HepG2 (cell line): ENCODE results near the gene KRTAP10-9. TPM values are rescaled to one million over a fixed set of nuclear protein-coding genes. Genes with fewer than 3 reads are reported as not detected.

Experiments
- ATAC-seq: fragments of 200-7000 bp; cut with Tn5 transposase; 3 replicates; pipeline ENCODE4 v1.9.1; 2020; ENCODE audit warnings: mild to moderate bottlenecking, moderate library complexity
- BruUV-seq: library from RNA; stranded (reverse); fragments of 400-500 nt; replicated peaks from 2 replicates; lab custom pipeline; 2021; lab: Mats Ljungman, UMichigan
- CTCF ChIA-PET: fragments of 300-600 bp; formaldehyde crosslinking; extraction: SDS; loops from one replicate; lab custom pipeline; 2021; ENCODE audit warnings: low total read pairs, inconsistent platforms, low intra/inter-chr PET ratio; lab: Yijun Ruan, JAX
- POLR2A ChIA-PET: fragments of 350-600 bp; sonication (Branson Sonifier 250); formaldehyde crosslinking; loops from one replicate; lab custom pipeline; 2020; ENCODE audit warnings: antibody characterized with exemption, inconsistent platforms; lab: Yijun Ruan, JAX
- DNase-seq: peaks from one replicate; pipeline ENCODE4 v3.0.0-alpha.2; 2015; ENCODE audit warnings: low spot score
- FAIRE-seq: peaks from 3 replicates; lab custom pipeline; 2011; peaks lifted over from hg19 to GRCh38; lab: Jason Lieb, UNC
- H2AFZ ChIP-seq: one replicate; pipeline ENCODE4 v1.6.1; 2011; ENCODE audit warnings: low read length, inconsistent platforms
- H3K27ac ChIP-seq: fragments of 300-600 bp; 3 replicates; pipeline ENCODE4 v1.8.0; 2011; ENCODE audit warnings: mixed run types, mild to moderate bottlenecking, mixed read lengths, low read length, inconsistent platforms; ENCODE audit not compliant: insufficient read depth; ENCODE audit errors: extremely low read length
- H3K27me3 ChIP-seq, 2 experiments: fragments of 200-600 bp in 1 of 2; 2 replicates in 1 of 2; 3 replicates in 1 of 2; pipeline versions ENCODE4 v1.6.0 to v1.8.0; 2011; ENCODE audit warnings: low read length in 2 of 2, mild to moderate bottlenecking in 2 of 2, moderate library complexity in 2 of 2, inconsistent platforms in 1 of 2; ENCODE audit not compliant: insufficient read depth in 2 of 2, control insufficient read depth in 1 of 2
- H3K36me3 ChIP-seq, 2 experiments: fragments of 200-600 bp in 1 of 2; replicated peaks in 1 of 2; 2 replicates in 1 of 2; 3 replicates in 1 of 2; pipeline versions ENCODE4 v1.5.1 to v1.8.0; 2011; ENCODE audit warnings: low read length in 2 of 2, inconsistent platforms in 1 of 2; ENCODE audit not compliant: insufficient read depth in 2 of 2, control insufficient read depth in 1 of 2
- H3K4me1 ChIP-seq: 2 replicates; pipeline ENCODE4 v1.5.1; 2012; ENCODE audit warnings: low read length, inconsistent platforms; ENCODE audit not compliant: insufficient read depth
- H3K4me2 ChIP-seq: 2 replicates; pipeline ENCODE4 v1.6.0; 2011; ENCODE audit warnings: low read depth, low read length, inconsistent platforms
- H3K4me3 ChIP-seq, 3 experiments: fragments of 200-600 bp in 1 of 3; sonication (generic), shearing (Covaris generic) in 1 of 3; replicated peaks in 1 of 3; 2 replicates each; pipeline ENCODE4 v1.5.1; 2011 to 2016; ENCODE audit warnings: low read length in 3 of 3, inconsistent platforms in 2 of 3, low read depth in 2 of 3, mild to moderate bottlenecking in 2 of 3, control low read depth in 1 of 3, mixed read lengths in 1 of 3; ENCODE audit not compliant: insufficient read depth in 1 of 3
- H3K79me2 ChIP-seq: one replicate; pipeline ENCODE4 v1.6.1; 2011; ENCODE audit warnings: low read length, inconsistent platforms; ENCODE audit not compliant: insufficient read depth
- H3K9ac ChIP-seq: 2 replicates; pipeline ENCODE4 v1.6.0; 2011; ENCODE audit warnings: mild to moderate bottlenecking, low read depth, low read length, inconsistent platforms; ENCODE audit not compliant: insufficient read depth
- H3K9me3 ChIP-seq: 2 replicates; pipeline ENCODE4 v1.5.1; 2012; ENCODE audit warnings: mild to moderate bottlenecking, low read length
- H4K20me1 ChIP-seq: 2 replicates; pipeline ENCODE4 v1.6.0; 2011; ENCODE audit warnings: inconsistent platforms, mild to moderate bottlenecking, low read length, moderate library complexity; ENCODE audit not compliant: insufficient read depth
- KMT2A ChIP-seq: sonication (generic); formaldehyde crosslinking; IDR thresholded peaks from 2 replicates; pipeline ENCODE4 v1.4.0; 2020; ENCODE audit warnings: missing genetic modification reagents
- MTA1 ChIP-seq: sonication (generic); formaldehyde crosslinking; IDR thresholded peaks from 2 replicates; pipeline ENCODE4 v1.4.0; 2020; ENCODE audit warnings: missing genetic modification reagents, mild to moderate bottlenecking, borderline replicate concordance
- POGZ ChIP-seq: sonication (generic); formaldehyde crosslinking; IDR thresholded peaks from 2 replicates; pipeline ENCODE4 v1.4.0; 2020; ENCODE audit warnings: mild to moderate bottlenecking, missing genetic modification reagents
- ZFP37 ChIP-seq: sonication (generic); formaldehyde crosslinking; IDR thresholded peaks from 2 replicates; pipeline ENCODE4 v1.4.0; 2020; ENCODE audit warnings: missing genetic modification reagents, borderline replicate concordance
- ZNF652 ChIP-seq: IDR thresholded peaks from 2 replicates; pipeline ENCODE4 v1.6.1; 2016; ENCODE audit warnings: low read depth, borderline replicate concordance
- ZNF839 ChIP-seq: sonication (generic); formaldehyde crosslinking; IDR thresholded peaks from 2 replicates; pipeline ENCODE4 v1.4.0; 2020; ENCODE audit warnings: missing genetic modification reagents, mild to moderate bottlenecking, borderline replicate concordance
- WGBS: methylation state at CpG from one replicate; pipeline ENCODE4 v1.1.6; 2017; ENCODE audit warnings: low lambda C conversion rate; 5-methylcytosine and 5-hydroxymethylcytosine counted together
- in situ Hi-C: cut with HindIII; loops from 2 replicates; pipeline ENCODE4 v1.10.0; 2017; ENCODE audit warnings: low pct_unique_long_range_greater_than_20kb; ENCODE audit not compliant: extremely low pct_ligation_motif_present
- intact Hi-C: fragments of 100-400 bp; cut with micrococcal nuclease; formaldehyde crosslinking; loops from one replicate; pipeline ENCODE4 v1.10.0; 2022; ENCODE audit not compliant: unreplicated experiment
- polyA plus RNA-seq, 8 experiments: library from polyadenylated mRNA; depleted of rRNA in 3 of 8; stranded (reverse) in 7 of 8; unstranded in 1 of 8; fragments of >200 nt; fragmentation: Illumina TruSeq in 4 of 8; extraction: Trizol in 4 of 8; gene quantifications; 2 replicates each; pipeline versions ENCODE4 v1.2.1 to v1.2.3, GENCODE V29; 2011 to 2016; ENCODE audit warnings: low read depth in 4 of 8, missing spikeins in 1 of 8, mixed read lengths in 1 of 8; ENCODE audit not compliant: insufficient read depth in 1 of 8
- total RNA-seq, 5 experiments: library from RNA; depleted of rRNA; stranded (reverse); fragments of >200 nt; fragmentation: Illumina TruSeq; extraction: Trizol; gene quantifications; 2 replicates each; pipeline ENCODE4 v1.2.3, GENCODE V29; 2016; ENCODE audit warnings: low read depth in 1 of 5
- TF ChIP-seq, protein P1 (sequence below): sonication (generic); formaldehyde crosslinking; IDR thresholded peaks from 2 replicates; pipeline ENCODE4 v1.8.0; 2022; ENCODE audit warnings: mild to moderate bottlenecking, missing genetic modification reagents, moderate library complexity

Gene KRTAP10-9
- total and polyA plus RNA-seq, 2 of the 13 experiments (the other 11 are each of a cell fraction or from before 2014, with no cell fraction given), result not detected

DNA sequence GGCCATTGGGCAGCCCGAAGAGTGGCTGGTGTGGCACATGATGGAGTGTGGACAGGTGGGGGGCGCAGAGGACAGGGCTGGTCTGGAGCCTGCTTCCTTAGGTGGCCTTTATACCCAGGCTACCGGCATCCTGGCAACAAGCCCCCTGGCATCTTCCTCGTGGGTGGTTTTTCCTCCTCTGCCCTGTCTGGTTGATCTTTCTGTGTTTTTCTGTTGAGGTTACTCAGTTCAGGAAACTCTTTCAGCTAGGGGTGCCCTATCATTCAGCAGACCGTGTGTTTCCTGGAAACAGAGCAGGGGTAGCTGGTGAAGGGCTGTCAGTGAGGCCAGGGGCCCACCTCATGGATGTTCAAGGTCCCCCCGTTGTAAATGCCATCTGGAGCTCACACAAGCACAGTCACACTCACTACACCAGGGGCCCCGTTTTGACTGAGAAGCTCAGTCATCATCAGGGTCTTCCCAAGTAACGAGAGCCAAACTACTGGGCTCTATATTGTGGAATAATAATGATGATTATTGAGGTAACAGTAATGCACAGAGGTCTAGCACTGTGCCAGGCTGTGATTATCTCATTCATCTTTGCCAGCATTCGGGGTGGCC, 27.8 kb downstream of the KRTAP10-9 start, which contains the start of gene KRTAP12-4:
Gene KRTAP12-4 (minus strand): TSS at position 84 of the 600 bp plus-strand sequence. CDS start 45 bp downstream, at position 39.
- POLR2A ChIA-PET, result no interaction called here
- H3K27ac ChIP-seq, result no peak within 1 kb of the TSS
- no peaks in the 10 kb centered on the region for H3K79me2 ChIP-seq
- peaks cover 4% of the 10 kb centered on the region; the same call in 1 of the 2 replicates for H3K9me3 ChIP-seq
- no peak within 1 kb of the TSS for H3K9ac ChIP-seq
- in situ Hi-C loops, result no loop called here
- 18% methylated on average over 5 of the region's 9 CpGs for WGBS
- no peak within 1 kb of the TSS for H3K4me3 ChIP-seq
- FAIRE-seq (no peak), ATAC-seq (no peak), DNase-seq (no peak)
- H4K20me1 ChIP-seq, result no peaks in the 10 kb centered on the region
- intact Hi-C loops, result no loop called here
- H2AFZ ChIP-seq, result no peak within 1 kb of the TSS
- H3K27me3 ChIP-seq, result peaks cover 3 to 22% of the 10 kb centered on the region in 2 experiments; a peak in 3 of 5 replicates
- H3K4me1 ChIP-seq, result peaks cover 9% of the 10 kb centered on the region; the same call in 1 of the 2 replicates
- no TSS peak for BruUV-seq
- TF ChIP-seq ZNF839 (CRISPR knock-in tag) (no peak), KMT2A (CRISPR knock-in tag) (no peak), ZFP37 (no peak), POGZ (CRISPR knock-in tag) (no peak), MTA1 (no peak)
- TF ChIP-seq, protein P1, sequence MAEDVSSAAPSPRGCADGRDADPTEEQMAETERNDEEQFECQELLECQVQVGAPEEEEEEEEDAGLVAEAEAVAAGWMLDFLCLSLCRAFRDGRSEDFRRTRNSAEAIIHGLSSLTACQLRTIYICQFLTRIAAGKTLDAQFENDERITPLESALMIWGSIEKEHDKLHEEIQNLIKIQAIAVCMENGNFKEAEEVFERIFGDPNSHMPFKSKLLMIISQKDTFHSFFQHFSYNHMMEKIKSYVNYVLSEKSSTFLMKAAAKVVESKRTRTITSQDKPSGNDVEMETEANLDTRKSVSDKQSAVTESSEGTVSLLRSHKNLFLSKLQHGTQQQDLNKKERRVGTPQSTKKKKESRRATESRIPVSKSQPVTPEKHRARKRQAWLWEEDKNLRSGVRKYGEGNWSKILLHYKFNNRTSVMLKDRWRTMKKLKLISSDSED (CRISPR knock-in tag), result no peak
- no peak within 1 kb of the TSS for H3K4me2 ChIP-seq
- CTCF ChIA-PET, result no interaction called here
- H3K36me3 ChIP-seq, result no peaks in the 10 kb centered on the region

DNA sequence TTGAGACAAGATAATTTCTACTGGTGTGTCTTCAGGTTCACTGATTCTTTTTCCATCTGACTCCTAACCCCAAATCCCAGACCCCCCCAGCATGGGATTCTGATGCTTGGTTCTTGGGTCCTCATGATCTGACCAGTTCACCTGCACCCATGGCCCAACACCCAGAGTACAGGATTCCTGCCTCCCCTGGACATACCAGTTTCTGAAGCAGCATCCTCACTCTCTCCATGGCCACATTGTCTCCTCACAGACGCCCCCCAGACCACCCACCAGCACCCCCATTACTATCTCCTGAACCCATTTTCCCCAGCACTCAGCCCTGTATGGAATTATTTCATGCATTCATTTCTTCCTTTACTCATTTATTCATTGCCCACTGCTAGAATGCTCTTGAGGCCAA, 30.0 kb downstream of the KRTAP10-9 start:
- no peak overlapping the region for H2AFZ ChIP-seq
- H3K9me3 ChIP-seq, result peaks cover 4% of the 10 kb centered on the region; the same call in 1 of the 2 replicates
- no peak overlapping the region for H3K27ac ChIP-seq
- no peaks in the 10 kb centered on the region for H4K20me1 ChIP-seq
- ChIA-PET CTCF (no interaction called here), POLR2A (no interaction called here)
- H3K9ac ChIP-seq, result no peak overlapping the region
- BruUV-seq, result no TSS peak
- H3K4me2 ChIP-seq, result no peak overlapping the region
- ATAC-seq, result no peak
- WGBS, result 0% methylated on average over 1 of the region's 1 CpG
- no peak for FAIRE-seq
- no peak for DNase-seq
- H3K4me3 ChIP-seq, result no peak overlapping the region
- H3K4me1 ChIP-seq, result peaks cover 9% of the 10 kb centered on the region; the same call in 1 of the 2 replicates
- H3K36me3 ChIP-seq, result no peaks in the 10 kb centered on the region
- intact Hi-C loops, result no loop called here
- no peaks in the 10 kb centered on the region for H3K79me2 ChIP-seq
- peaks cover 3 to 13% of the 10 kb centered on the region in 2 experiments; a peak in 2 of 5 replicates for H3K27me3 ChIP-seq
- in situ Hi-C loops, result no loop called here
- TF ChIP-seq ZNF652 (CRISPR knock-in tag), result no peak
